Panc1 (cell line): ENCODE data around the gene ARFGEF3. TPM values are rescaled to one million over a fixed set of nuclear protein-coding genes. Genes with fewer than 3 reads are reported as not detected.

Experiments used
- ATAC-seq: fragments of 200-7000 bp; cut with Tn5 transposase; 2 replicates; pipeline ENCODE4 v1.9.1; 2020; ENCODE audit warnings: mild to moderate bottlenecking, moderate library complexity
- BruUV-seq: library from RNA; stranded (reverse); fragments of 400-500 nt; replicated peaks from 2 replicates; lab custom pipeline; 2021; lab: Mats Ljungman, UMichigan
- CTCF ChIA-PET: fragments of 300-600 bp; sonication (Branson Sonifier 250); formaldehyde crosslinking; loops from one replicate; lab custom pipeline; 2022; ENCODE audit warnings: antibody characterized with exemption; lab: Charles Lee
- POLR2A ChIA-PET: fragments of 300-600 bp; sonication (Branson Sonifier 250); formaldehyde crosslinking; loops from one replicate; lab custom pipeline; 2022; ENCODE audit warnings: antibody characterized with exemption; lab: Charles Lee
- DNase-seq: peaks from one replicate; pipeline ENCODE4 v3.0.0-alpha.2; 2010; ENCODE audit warnings: low read depth, low spot score
- H3K27ac ChIP-seq: 2 replicates; pipeline ENCODE4 v1.5.1; 2011; ENCODE audit warnings: mild to moderate bottlenecking, low read length, inconsistent platforms
- H3K27me3 ChIP-seq: fragments of 200-500 bp; sonication (Bioruptor generic); 2 replicates; pipeline ENCODE4 v1.6.0; 2014; ENCODE audit warnings: low read length, inconsistent platforms; ENCODE audit not compliant: control insufficient read depth, insufficient read depth
- H3K36me3 ChIP-seq: fragments of 200-500 bp; sonication (Bioruptor generic); 2 replicates; pipeline ENCODE4 v1.5.1; 2014; ENCODE audit warnings: inconsistent platforms, mild to moderate bottlenecking, low read length, moderate library complexity; ENCODE audit not compliant: control insufficient read depth, insufficient read depth
- H3K4me1 ChIP-seq: 2 replicates; pipeline ENCODE4 v1.5.1; 2011; ENCODE audit warnings: inconsistent platforms, mild to moderate bottlenecking, low read length, moderate library complexity; ENCODE audit not compliant: control insufficient read depth, insufficient read depth
- H3K4me3 ChIP-seq, 2 experiments: 2 replicates each; pipeline ENCODE4 v1.5.1; 2011 to 2012; ENCODE audit warnings: low read depth in 2 of 2, low read length in 2 of 2, mild to moderate bottlenecking in 2 of 2, inconsistent platforms in 1 of 2, moderate library complexity in 1 of 2
- H3K9me3 ChIP-seq: fragments of 200-500 bp; sonication (Bioruptor generic); 2 replicates; pipeline ENCODE4 v1.5.1; 2014; ENCODE audit warnings: low read depth, mild to moderate bottlenecking, inconsistent platforms, low read length, moderate library complexity; ENCODE audit not compliant: control insufficient read depth, insufficient read depth
- CTCF ChIP-seq: fragments of 450-650 bp; IDR thresholded peaks from 2 replicates; pipeline ENCODE4 v1.5.1; 2017; ENCODE audit warnings: mild to moderate bottlenecking
- POLR2AphosphoS5 ChIP-seq: IDR thresholded peaks from 2 replicates; pipeline ENCODE4 v1.6.1; 2012; ENCODE audit warnings: mild to moderate bottlenecking, low read depth, low read length, moderate library complexity
- REST ChIP-seq, 2 experiments: IDR thresholded peaks; 2 replicates each; pipeline ENCODE4 v1.6.1; 2011 to 2012; ENCODE audit warnings: low read depth in 2 of 2, control low read depth in 1 of 2, low read length in 1 of 2, mild to moderate bottlenecking in 1 of 2, moderate library complexity in 1 of 2; ENCODE audit not compliant: insufficient read depth in 1 of 2
- SIN3A ChIP-seq: IDR thresholded peaks from 2 replicates; pipeline ENCODE4 v1.6.1; 2012; ENCODE audit warnings: low read depth, mild to moderate bottlenecking, low read length, moderate library complexity, borderline replicate concordance; ENCODE audit not compliant: insufficient read depth
- TCF7L2 ChIP-seq: IDR thresholded peaks from 2 replicates; pipeline ENCODE4 v1.6.1; 2011; ENCODE audit warnings: mild to moderate bottlenecking, low read depth, low read length, inconsistent platforms
- in situ Hi-C: cut with HindIII; loops from 2 replicates; pipeline ENCODE4 v1.10.0; 2016; ENCODE audit warnings: low sequenced_read_pairs, low pct_unique_long_range_greater_than_20kb
- intact Hi-C: fragments of 100-400 bp; cut with micrococcal nuclease; formaldehyde crosslinking; loops from one replicate; pipeline ENCODE4 v1.10.0; 2022; ENCODE audit not compliant: unreplicated experiment
- total RNA-seq: library from RNA; stranded (reverse); gene quantifications from one replicate; pipeline ENCODE4 v1.2.1, GENCODE V29; 2021; ENCODE audit not compliant: unreplicated experiment

Gene ARFGEF3
- total RNA-seq, 1 experiment from 2014 or later = 1.5 TPM

- Histone ChIP-seq H3K27ac (no peak overlapping the region), H3K36me3 (no peaks in the 10 kb centered on the region), H3K4me1 (no peaks in the 10 kb centered on the region), H3K4me3 (no peak overlapping the region), H3K27me3 (no peaks in the 10 kb centered on the region), H3K9me3 (no peaks in the 10 kb centered on the region)
- intact Hi-C loops (no loop called here), in situ Hi-C loops (no loop called here)
- no TSS peak for BruUV-seq
- CTCF ChIA-PET = interaction anchor here (0.7 kb wide), 1 partner anchor 90 kb away, joined by 7 read pairs; no protein-coding TSS in a partner anchor
- POLR2A ChIA-PET = no interaction called here
- DNase-seq (no peak), ATAC-seq (no peak)
- TF ChIP-seq CTCF (peak; percentile 38), TCF7L2 (no peak), SIN3A (no peak)
Observed at GRCh38 chr6:138285800-138286199, 124.1 kb downstream of the ARFGEF3 start.

GRCh38 chr6:138286698-138287097 lies 125.0 kb downstream of the ARFGEF3 start:
- intact Hi-C loops (no loop called here), in situ Hi-C loops (no loop called here)
- no peak for DNase-seq
- Histone ChIP-seq H3K9me3 (no peaks in the 10 kb centered on the region), H3K27me3 (no peaks in the 10 kb centered on the region), H3K4me1 (no peaks in the 10 kb centered on the region), H3K36me3 (no peaks in the 10 kb centered on the region), H3K4me3 (no peak overlapping the region), H3K27ac (no peak overlapping the region)
- ChIA-PET CTCF (interaction anchor here (0.7 kb wide), 1 partner anchor 12 kb away, joined by 7 read pairs; no protein-coding TSS in a partner anchor), POLR2A (no interaction called here)
- no TSS peak for BruUV-seq
- TF ChIP-seq CTCF (no peak), POLR2AphosphoS5 (no peak), SIN3A (no peak), TCF7L2 (no peak), REST (IDR thresholded peaks at IDR 0.05; ENCODE audit: insufficient read depth in 1 of 2, low read depth in 2 of 2, low read length in 1 of 2) (no peak)
- no peak for ATAC-seq
